Measurements from ENCODE around the gene CDX4. TPM values are rescaled to one million over a fixed set of nuclear protein-coding genes. Genes with fewer than 3 reads are reported as not detected.

Gene CDX4
- total and polyA plus RNA-seq, 2 donors (not counting 1 experiment from before 2014, with no cell fraction given): not detected

DNA sequence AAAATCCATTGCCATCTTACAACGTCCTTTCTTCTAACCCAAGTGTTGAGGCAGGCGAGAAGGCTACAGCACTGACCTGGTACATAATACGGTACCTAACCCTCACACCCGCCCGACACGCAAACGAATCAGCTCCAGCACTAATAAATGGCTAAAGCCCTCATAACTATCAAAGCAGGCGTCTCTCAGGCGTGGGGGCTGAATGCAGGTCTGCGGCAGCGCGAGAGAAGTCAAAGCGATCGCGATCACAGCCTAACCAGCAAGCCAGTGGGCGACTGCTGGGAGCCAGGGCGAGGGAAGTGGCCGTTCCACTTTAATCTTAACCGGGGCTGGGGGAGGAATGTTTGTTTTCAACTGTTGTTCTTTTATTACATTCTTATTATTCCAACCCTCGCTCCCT lies 1.5 kb downstream of the CDX4 start:
- no peaks in the 10 kb centered on the region for H4K20me1 ChIP-seq (ENCODE audit: control insufficient read depth, extremely low read depth, insufficient read depth, low read length)
- H3K9me3 ChIP-seq (ENCODE audit: control insufficient read depth, insufficient read depth, low read depth, low read length): no peaks in the 10 kb centered on the region
- no peak overlapping the region for H3K27ac ChIP-seq (ENCODE audit: insufficient read depth, low read length)
- H3K4me3 ChIP-seq (replicated peaks in 1 of 4; ENCODE audit: control extremely low read depth in 1 of 4, insufficient read depth in 1 of 4, low read depth in 3 of 4, low read length in 4 of 4): no peak overlapping the region
- H3K4me2 ChIP-seq (ENCODE audit: extremely low read depth, insufficient read depth, low read length): no peak overlapping the region
- H3K27me3 ChIP-seq (ENCODE audit: control insufficient read depth, insufficient read depth, low read length): peaks cover 5% of the 10 kb centered on the region
- no peak for TF ChIP-seq EZH2 (IDR thresholded peaks at IDR 0.05; ENCODE audit: low read length, missing control alignments)
- TF ChIP-seq, protein P1, sequence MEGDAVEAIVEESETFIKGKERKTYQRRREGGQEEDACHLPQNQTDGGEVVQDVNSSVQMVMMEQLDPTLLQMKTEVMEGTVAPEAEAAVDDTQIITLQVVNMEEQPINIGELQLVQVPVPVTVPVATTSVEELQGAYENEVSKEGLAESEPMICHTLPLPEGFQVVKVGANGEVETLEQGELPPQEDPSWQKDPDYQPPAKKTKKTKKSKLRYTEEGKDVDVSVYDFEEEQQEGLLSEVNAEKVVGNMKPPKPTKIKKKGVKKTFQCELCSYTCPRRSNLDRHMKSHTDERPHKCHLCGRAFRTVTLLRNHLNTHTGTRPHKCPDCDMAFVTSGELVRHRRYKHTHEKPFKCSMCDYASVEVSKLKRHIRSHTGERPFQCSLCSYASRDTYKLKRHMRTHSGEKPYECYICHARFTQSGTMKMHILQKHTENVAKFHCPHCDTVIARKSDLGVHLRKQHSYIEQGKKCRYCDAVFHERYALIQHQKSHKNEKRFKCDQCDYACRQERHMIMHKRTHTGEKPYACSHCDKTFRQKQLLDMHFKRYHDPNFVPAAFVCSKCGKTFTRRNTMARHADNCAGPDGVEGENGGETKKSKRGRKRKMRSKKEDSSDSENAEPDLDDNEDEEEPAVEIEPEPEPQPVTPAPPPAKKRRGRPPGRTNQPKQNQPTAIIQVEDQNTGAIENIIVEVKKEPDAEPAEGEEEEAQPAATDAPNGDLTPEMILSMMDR (conservative IDR thresholded peaks at IDR 0.05 in 1 of 2, IDR thresholded peaks at IDR 0.05 in 1 of 2; ENCODE audit: low read depth in 1 of 2, low read length in 2 of 2): no peak
- H3K36me3 ChIP-seq (ENCODE audit: control insufficient read depth, insufficient read depth, low read length): no peaks in the 10 kb centered on the region
- no peaks in the 10 kb centered on the region for H3K79me2 ChIP-seq (ENCODE audit: control insufficient read depth, insufficient read depth, low read length)
- no peak overlapping the region for H2AFZ ChIP-seq (ENCODE audit: low read length)
- no peak overlapping the region for H3K9ac ChIP-seq (ENCODE audit: insufficient read depth, low read length)
- DNase-seq (ENCODE audit: low read depth in 2 of 2): no peak
- H3K4me1 ChIP-seq (ENCODE audit: control insufficient read depth, extremely low read depth, insufficient read depth, low read length): no peaks in the 10 kb centered on the region

DNA sequence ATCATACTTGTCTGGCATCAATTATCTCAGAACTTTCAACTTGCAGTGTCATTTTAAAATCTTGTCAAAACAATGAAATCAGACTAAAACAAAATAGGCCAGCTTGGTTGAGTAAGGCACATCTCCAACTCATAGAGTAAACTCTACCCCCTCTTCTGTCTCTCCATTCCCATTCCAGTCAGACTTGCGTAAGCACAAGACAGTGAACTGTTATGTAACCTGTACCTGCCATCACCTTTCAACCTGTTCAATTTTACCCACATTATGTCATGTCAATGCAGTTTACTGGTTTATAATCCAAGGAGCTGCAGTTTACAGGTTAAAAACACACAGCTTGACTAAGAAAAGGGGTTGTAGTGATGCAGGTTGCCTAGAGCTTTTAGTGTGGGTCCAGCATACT lies 8.3 kb downstream of the CDX4 start:
- TF ChIP-seq EZH2 (IDR thresholded peaks at IDR 0.05; ENCODE audit: low read length, missing control alignments): no peak
- TF ChIP-seq, protein P1 (conservative IDR thresholded peaks at IDR 0.05 in 1 of 2, IDR thresholded peaks at IDR 0.05 in 1 of 2; ENCODE audit: low read depth in 1 of 2, low read length in 2 of 2): no peak
- no peaks in the 10 kb centered on the region for H4K20me1 ChIP-seq (ENCODE audit: control insufficient read depth, extremely low read depth, insufficient read depth, low read length)

DNA sequence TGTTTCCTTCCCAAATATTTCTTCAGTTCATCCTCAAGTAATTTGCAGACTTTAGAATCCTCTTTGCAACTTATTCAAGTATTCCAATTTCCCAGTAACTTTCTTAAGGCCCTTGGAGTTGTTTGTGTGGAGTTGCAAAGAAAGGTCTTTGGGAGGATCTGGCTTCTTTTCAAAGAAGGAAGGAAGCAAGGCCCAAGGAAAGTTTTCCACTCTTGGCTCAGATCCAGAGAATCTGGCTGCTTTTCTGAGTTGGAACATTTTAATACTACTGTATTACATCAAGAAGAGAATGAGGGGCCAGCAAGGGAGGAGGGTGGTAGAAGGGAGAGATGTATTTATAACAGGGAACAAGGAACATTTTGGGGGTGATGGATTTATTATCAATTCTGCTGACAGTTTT lies 10.5 kb downstream of the CDX4 start:
- Histone ChIP-seq H3K9me3 (ENCODE audit: control insufficient read depth, insufficient read depth, low read depth, low read length) (no peaks in the 10 kb centered on the region), H3K4me1 (ENCODE audit: control insufficient read depth, extremely low read depth, insufficient read depth, low read length) (no peaks in the 10 kb centered on the region), H4K20me1 (ENCODE audit: control insufficient read depth, extremely low read depth, insufficient read depth, low read length) (no peaks in the 10 kb centered on the region), H3K9ac (ENCODE audit: insufficient read depth, low read length) (no peak overlapping the region), H3K4me2 (ENCODE audit: extremely low read depth, insufficient read depth, low read length) (no peak overlapping the region), H3K27me3 (ENCODE audit: control insufficient read depth, insufficient read depth, low read length) (no peaks in the 10 kb centered on the region), H3K4me3 (replicated peaks in 1 of 4; ENCODE audit: control extremely low read depth in 1 of 4, insufficient read depth in 1 of 4, low read depth in 3 of 4, low read length in 4 of 4) (no peak overlapping the region), H3K27ac (ENCODE audit: insufficient read depth, low read length) (no peak overlapping the region), H2AFZ (ENCODE audit: low read length) (no peak overlapping the region), H3K79me2 (ENCODE audit: control insufficient read depth, insufficient read depth, low read length) (no peaks in the 10 kb centered on the region), H3K36me3 (ENCODE audit: control insufficient read depth, insufficient read depth, low read length) (no peaks in the 10 kb centered on the region)
- TF ChIP-seq, protein P1 (conservative IDR thresholded peaks at IDR 0.05 in 1 of 2, IDR thresholded peaks at IDR 0.05 in 1 of 2; ENCODE audit: low read depth in 1 of 2, low read length in 2 of 2): no peak
- TF ChIP-seq EZH2 (IDR thresholded peaks at IDR 0.05; ENCODE audit: low read length, missing control alignments): no peak
- DNase-seq (ENCODE audit: low read depth in 2 of 2): no peak

More for the DNA sequence above, 8.3 kb downstream of the CDX4 start:
- no peak overlapping the region for H3K4me2 ChIP-seq (ENCODE audit: extremely low read depth, insufficient read depth, low read length)
- H3K4me3 ChIP-seq (replicated peaks in 1 of 4; ENCODE audit: control extremely low read depth in 1 of 4, insufficient read depth in 1 of 4, low read depth in 3 of 4, low read length in 4 of 4): no peak overlapping the region
- H3K79me2 ChIP-seq (ENCODE audit: control insufficient read depth, insufficient read depth, low read length): no peaks in the 10 kb centered on the region
- no peak overlapping the region for H3K27ac ChIP-seq (ENCODE audit: insufficient read depth, low read length)
- H2AFZ ChIP-seq (ENCODE audit: low read length): no peak overlapping the region
- H3K9ac ChIP-seq (ENCODE audit: insufficient read depth, low read length): no peak overlapping the region
- no peaks in the 10 kb centered on the region for H3K27me3 ChIP-seq (ENCODE audit: control insufficient read depth, insufficient read depth, low read length)
- H3K36me3 ChIP-seq (ENCODE audit: control insufficient read depth, insufficient read depth, low read length): no peaks in the 10 kb centered on the region
- no peaks in the 10 kb centered on the region for H3K9me3 ChIP-seq (ENCODE audit: control insufficient read depth, insufficient read depth, low read depth, low read length)
- no peak for DNase-seq (ENCODE audit: low read depth in 2 of 2)
- no peaks in the 10 kb centered on the region for H3K4me1 ChIP-seq (ENCODE audit: control insufficient read depth, extremely low read depth, insufficient read depth, low read length)
